ENCODE results near the gene XYLT1. TPM values are rescaled to one million over a fixed set of nuclear protein-coding genes. Genes with fewer than 3 reads are reported as not detected.

XYLT1 gene
- total RNA-seq, 1 donor from 2014 or later, result 0.20 TPM

DNA sequence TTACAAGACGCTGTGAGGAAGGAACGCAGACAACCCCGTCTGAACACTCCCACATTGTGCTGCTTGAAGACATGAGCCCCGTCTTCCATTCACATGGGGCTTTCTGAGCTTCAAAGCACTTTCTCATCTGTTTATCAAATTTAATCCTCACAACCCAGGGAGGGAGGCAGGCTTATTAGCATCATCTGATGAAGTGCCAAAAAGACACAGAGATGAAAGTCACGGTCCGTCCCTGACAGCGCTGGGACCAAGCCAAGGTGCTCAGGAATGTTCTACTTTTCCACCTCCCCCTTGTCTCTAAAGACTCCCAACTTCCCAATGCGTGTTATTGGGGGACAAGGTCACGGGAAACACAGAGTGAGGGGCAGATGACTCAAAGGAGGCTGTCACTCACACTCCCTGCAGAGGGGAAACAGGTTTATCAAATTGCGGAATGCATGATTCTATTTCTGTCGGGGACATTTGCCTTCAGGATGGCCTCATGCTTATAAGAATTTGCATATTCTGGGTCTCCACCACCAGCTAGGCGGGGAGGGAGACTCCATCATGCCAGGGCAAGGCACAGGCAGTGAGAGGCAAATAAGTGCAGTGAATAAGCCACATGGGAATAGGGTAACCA, 10.7 kb downstream of the XYLT1 start:
- DNase-seq (ENCODE audit: low read depth in 2 of 2), result peak in 1 of 2 donors; percentile 31

DNA sequence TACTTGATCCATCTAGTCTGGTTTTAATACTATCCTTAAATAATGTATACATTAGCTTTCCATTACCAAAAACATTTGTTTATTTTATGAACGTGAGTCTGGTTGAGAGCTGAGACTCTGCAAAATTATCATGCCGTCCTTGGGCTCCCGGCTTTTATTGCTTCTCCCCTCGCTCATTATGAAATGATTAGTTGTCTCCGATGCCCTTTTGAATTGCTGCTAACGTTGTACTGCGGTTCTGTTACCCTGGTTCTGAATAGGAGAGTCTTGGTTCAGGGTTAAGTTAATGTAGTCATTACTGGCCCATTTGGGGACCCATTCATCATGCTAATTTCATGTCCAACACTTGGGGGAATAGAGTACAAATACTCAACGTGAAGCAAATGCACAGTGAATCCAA, 12.8 kb downstream of the XYLT1 start:
- no peak for DNase-seq (ENCODE audit: low read depth in 2 of 2)

DNA sequence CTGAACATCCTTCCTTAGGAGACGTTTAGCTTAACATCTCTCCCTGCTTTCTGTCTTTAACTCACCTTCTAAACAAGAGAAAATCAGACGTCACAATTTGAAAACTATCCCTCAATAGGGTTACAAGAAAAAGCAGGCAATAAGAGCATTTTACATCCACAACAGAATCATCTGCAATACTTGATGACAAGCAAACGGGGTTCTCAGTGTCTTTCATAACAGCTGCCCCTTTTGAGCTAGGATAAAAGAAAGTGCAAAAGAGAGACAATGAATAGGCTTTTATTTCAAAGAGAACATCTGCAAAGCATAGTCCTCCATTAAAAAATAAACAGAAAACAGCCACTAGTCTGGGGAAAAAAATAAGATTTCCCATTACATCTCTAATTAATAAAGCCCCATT, 13.2 kb downstream of the XYLT1 start:
- DNase-seq (ENCODE audit: low read depth in 2 of 2), result no peak

DNA sequence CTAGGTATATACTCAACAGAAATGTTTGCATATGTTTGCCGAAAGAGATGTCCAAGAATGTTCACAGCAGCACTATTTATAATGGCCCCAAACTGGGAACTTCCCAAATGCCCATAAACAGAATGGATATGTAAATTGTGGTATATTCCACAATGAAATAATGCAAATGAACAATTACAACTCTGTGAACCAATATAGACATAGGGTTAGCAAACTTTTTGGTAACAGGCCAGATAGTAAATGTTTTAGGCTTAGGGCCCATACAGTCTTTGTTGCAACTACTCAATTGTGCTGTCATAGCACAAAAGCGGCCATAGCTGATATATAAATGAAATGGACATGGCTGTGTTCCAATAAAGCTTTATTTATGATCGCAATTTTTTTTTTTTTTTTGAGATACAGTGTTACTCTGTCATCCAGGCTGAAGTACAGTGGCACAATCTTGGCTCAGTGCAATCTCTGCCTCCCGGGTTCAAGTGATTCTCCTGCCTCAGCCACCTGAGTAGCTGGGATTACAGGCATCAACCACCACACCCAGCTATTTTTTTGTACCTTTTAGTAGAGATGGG, 16.5 kb downstream of the XYLT1 start:
- DNase-seq (ENCODE audit: low read depth in 2 of 2), result no peak

DNA sequence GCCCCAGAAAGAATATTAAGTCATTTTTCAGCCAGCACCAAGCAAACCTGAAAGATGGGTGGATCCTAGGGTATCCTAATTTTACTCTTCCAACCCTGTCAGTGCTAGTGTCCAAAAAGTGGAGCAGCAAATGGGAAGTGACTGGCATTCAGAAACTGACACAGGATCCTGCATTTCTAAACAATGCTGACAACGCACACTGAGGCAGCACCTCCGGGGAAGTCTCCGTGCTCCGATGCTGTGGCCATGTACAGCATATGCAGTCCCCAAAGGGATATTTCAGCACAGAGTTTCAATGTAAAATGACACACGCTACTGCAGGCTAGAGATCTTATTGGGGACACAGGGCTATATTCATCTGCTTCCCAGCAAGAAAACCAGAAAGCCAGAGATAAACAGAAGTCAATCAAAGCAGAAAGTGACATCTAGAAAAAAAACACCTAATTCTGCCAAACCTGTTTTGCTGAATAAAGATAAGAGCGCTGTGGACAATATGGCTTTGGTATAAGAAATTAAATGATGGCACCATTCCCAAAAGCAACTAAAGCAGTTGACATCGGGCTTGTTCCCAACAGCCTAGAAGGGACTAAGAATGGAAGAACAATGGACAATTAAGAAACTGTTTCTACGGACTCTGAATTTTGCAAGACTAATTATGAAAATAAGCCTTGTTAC, 17.3 kb downstream of the XYLT1 start:
- DNase-seq (ENCODE audit: low read depth in 2 of 2), result no peak

DNA sequence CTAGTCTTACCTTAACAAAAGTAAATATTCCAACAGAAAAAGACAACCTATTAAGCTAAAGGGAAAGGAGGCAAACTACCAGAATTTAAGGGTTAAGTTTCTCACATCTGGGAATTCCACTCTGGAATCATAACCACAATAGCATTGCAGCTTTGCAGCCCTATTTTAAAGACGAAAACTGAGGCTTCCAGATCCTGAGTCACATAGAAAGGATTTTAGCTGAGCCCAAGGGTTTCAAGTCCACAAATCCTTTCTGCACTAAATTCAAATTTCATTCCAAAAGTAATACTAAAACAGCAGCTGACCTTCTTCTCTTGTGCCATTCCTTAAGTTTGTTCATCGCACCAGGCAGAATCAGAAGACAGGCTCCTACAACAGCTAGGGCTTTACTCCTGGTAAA, 17.8 kb downstream of the XYLT1 start:
- DNase-seq (ENCODE audit: low read depth in 2 of 2), result no peak

DNA sequence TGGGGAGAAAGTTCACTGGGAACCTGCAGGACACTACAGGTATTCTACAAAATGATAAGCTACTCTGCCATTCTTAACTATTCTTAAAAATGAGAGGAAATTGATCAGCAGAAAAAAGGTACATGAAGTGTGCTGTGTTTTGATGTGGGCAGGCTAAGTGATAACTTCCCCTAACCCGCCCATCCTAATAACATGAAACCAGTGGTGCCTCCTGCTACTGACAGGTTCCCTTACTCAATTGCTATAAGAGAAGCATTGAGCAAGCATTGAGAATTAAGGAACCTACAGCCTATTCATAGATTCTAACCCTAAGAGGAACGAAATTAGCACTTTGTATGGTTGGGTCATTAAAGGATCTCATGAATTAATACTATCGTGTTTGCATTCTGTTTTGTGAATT, 18.9 kb downstream of the XYLT1 start:
- no peak for DNase-seq (ENCODE audit: low read depth in 2 of 2)

DNA sequence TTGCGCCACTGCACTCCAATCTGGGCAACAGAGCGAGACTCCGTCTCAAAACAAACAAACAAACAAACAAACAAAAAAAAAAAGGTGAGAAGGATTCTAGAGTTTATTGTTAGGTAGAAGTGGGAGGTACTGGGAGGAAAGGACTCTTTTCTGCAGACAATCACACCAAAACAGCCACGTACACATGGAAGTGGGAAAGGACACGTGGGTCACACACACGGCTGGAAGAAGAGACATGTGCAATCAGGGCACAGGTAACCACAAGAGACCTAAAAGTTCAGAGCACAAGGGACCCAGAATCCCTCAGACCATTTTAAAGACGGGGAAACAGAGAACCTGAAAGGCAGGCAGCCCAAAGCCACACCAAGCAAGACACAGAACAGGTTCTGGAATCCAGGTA, 20.5 kb downstream of the XYLT1 start:
- no peak for DNase-seq (ENCODE audit: low read depth in 2 of 2)

DNA sequence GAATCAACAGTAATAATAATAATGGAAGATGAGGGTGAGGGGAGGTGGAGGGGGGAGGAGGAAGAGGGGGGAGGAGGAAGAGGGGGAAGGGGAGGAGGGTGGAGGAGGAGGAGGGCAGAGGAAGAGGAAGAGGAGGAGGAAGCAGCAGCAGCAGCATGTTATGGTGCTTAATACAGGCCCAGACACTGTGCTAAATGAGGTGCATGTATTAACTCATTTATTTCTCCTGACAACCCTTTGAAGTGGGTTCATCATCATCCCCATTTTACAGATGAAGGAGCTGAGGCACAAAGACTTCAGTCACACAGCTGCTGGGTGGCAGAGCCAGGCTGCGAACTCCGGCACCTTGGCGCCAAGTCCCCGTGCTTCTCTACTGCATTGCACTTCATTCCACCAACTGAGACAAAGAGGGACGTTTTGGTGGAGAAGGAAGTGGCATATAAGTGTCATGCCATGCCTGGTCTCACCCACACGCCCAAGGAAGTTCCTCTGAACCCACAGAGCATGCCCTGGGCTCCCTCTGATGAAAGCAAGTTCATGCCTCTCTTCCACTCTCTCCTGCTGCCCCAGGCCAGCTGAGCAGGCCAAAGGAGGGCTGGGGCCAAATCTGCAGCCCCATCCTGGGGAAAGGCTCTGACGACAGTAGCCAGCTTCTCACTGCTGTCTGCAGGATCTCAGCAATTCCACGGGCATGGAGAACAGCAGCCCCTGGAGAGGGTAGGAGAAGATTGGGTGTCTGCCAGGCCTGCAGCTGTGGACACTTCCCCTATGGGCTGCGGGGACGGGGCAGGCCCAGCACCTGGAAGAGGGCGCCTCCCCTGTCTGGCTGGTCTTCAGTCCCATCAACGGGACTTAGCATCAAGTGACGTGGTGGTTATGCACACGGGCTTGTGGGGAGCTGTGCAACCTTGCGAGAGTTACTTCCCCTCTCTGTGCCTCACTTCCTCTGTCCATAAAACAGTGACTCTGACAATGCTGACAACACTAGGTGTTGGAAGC, 21.8 kb downstream of the XYLT1 start:
- DNase-seq (ENCODE audit: low read depth in 2 of 2), result no peak

DNA sequence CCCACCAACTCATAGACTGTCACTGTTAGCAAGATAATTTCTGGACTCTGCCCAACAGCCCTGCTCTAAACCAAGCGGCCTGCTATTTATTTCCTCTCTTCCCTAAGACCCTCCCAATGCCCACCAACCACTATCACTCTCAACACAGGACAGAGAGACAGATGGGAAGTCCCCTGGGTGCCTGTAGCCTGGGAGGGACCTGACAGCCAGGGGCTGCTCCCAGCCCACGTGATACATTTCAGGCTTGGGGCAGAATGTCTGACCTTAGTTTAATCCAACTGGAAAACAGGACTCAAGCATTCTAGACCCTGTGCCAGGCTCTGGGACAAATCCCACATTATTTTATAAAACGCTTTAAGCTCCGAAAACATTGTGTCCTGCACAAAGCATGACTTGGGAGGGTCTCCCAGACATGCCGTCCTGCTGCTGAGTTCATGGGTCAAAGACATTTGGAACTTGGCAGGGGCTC, 23.6 kb downstream of the XYLT1 start:
- DNase-seq (ENCODE audit: low read depth in 2 of 2), result no peak

DNA sequence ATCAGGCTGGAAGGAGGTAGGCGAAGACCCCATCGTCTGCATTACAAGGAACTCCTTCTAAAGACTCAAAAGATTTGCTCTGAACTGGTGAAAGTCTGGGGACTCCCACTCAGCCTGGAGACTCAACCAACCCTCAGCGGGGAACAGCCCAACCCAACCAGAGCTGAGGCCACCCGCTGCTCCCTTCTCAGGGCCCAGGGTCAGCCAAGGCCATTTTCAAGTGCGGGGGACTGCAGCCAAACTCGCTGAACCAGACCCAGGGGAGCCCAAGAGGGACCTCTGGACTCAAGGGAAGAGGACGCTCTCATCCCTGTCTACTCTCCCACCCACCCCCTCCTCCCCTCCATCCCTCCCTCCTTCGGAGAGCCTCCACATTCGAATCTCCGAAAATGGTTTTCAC, 24.1 kb downstream of the XYLT1 start:
- no peak for DNase-seq (ENCODE audit: low read depth in 2 of 2)

DNA sequence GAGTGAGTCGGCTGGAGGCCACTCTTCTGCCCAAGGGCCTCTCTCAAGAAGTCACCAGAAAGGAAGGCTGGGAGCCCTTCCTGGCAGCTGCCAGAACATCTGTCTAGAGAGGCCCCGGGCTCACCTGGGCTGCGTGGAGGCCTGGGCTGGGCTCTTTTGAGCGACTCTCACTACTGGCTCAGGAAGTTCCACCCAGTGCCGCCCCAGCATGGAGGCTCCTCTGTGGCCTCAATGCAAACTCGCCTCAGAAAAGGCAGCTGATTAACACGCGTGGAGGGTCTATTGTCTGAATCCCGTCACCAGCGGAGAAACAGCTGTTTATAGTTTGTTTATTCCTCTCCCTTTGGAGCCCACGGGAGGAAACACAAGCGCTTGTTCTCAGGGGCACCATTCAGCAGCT, 25.3 kb downstream of the XYLT1 start:
- no peak for DNase-seq (ENCODE audit: low read depth in 2 of 2)

DNA sequence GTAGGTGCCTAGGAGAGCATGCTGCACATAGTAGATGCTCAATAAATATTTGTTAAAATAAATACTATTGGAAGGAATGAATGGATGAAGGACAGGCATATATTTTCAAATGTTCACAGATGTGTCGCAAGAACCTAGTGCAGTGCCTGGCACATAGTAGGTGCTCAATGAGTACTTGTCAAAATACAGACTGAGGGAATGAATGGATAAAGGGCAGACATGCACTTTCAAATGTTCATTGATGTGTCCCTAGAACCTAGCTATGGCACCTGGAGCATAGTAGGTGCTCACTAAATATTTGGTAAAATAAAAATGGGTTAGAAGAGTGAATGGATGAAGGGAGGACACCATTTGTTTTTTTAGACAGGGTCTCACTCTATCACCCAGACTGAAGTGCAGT, 26.1 kb downstream of the XYLT1 start:
- no peak for DNase-seq (ENCODE audit: low read depth in 2 of 2)

DNA sequence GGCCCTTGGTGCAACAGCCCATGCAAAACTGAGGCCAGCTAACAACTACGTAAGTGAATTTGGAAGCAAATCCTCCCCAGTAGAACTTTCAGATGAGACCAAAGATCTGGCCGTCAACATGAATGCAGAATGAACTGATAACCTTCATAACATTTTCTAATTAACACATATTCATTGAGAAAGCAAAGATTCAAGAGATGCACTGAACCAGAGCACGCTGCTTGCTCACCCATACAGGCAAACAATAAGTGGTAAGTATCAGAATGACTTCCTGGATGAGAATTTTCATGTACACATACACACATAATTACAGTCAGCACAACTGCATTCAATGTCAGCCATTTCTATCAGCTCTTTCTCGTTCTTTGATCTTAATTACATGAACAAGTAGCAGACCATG, 30.6 kb downstream of the XYLT1 start:
- no peak for DNase-seq (ENCODE audit: low read depth in 2 of 2)

DNA sequence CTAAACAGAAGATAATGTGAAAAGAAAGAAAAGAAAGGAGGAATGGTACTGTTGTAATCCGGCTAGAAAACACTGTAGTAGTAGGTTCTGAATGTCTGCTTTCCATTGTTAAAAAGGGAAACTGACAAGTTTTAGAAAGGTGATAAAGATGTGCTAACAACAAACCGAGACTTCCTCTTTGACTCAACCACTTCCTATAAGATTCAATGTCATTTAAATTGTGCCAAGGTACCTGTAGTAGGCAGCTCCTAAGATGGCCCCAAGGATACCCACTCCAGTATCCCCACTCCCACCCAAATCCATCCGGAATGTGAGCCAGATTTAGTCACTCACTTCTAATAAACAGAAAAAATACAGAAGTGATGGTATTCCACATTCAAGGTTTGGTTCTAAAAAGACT, 31.2 kb downstream of the XYLT1 start:
- DNase-seq (ENCODE audit: low read depth in 2 of 2), result no peak

DNA sequence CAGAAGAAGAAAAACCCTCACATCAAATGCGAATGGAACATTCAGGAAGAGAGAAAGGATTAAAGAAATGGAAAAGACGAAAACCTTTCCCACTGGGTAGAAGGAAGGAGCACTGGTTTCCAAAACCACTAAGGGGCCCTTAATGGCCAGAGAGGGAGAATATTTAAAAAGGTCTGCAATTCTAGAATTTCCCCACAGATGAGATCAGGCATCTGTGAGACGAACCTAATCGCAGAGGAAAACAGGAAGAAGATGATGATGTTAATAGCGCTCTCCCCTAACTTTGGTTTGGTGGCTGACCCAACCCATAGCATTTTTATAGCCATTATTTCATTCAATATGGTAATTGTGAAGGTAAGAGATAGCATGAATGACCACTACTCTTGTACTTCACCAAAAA, 32.8 kb downstream of the XYLT1 start:
- no peak for DNase-seq (ENCODE audit: low read depth in 2 of 2)

DNA sequence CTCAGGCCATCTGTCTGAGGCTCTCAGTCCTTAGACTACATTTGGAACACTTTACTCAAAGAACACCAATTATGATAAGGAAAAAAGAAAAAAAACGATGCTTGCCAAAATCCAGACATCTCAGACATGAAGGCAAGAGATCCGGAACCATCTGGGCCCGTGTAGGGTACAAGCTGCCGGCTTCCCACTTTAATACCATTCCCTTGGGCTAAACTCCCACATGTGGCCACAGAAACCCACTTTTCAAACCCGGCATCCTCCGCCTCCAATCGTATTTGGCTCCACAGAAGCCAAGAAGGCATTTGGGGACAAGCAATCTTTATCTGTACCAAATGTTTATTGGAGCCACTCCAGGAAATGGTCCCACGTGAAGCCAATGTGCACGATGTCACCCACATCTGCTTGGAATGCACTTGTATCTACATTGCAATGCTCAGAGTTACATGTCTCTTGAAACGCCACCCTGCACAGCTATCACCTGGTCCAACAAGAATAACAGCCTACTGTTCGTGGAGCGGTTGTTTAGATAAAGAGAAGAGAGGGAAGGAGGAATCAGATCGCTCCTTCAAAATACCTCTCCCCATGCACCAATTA, 33.5 kb downstream of the XYLT1 start:
- no peak for DNase-seq (ENCODE audit: low read depth in 2 of 2)

DNA sequence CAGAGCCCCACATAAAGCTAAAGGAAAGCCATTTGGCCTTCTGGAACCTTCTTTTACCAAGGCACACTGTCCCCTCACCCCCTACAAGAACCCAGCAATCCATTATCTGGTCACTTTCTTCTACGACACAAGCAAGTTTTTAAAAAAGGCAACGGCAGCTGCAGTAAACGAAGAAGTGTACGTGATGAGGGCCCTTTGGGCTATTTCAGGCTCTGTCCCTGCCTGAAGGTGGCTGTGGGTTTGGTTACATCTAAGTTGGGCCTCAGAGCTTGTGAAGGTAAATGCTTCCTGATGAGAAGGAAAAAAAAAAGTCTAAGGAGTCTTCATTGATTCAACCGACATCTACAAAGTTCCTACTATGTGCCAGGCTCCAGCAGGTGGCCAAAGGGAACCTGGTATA, 35.4 kb downstream of the XYLT1 start:
- no peak for DNase-seq (ENCODE audit: low read depth in 2 of 2)

DNA sequence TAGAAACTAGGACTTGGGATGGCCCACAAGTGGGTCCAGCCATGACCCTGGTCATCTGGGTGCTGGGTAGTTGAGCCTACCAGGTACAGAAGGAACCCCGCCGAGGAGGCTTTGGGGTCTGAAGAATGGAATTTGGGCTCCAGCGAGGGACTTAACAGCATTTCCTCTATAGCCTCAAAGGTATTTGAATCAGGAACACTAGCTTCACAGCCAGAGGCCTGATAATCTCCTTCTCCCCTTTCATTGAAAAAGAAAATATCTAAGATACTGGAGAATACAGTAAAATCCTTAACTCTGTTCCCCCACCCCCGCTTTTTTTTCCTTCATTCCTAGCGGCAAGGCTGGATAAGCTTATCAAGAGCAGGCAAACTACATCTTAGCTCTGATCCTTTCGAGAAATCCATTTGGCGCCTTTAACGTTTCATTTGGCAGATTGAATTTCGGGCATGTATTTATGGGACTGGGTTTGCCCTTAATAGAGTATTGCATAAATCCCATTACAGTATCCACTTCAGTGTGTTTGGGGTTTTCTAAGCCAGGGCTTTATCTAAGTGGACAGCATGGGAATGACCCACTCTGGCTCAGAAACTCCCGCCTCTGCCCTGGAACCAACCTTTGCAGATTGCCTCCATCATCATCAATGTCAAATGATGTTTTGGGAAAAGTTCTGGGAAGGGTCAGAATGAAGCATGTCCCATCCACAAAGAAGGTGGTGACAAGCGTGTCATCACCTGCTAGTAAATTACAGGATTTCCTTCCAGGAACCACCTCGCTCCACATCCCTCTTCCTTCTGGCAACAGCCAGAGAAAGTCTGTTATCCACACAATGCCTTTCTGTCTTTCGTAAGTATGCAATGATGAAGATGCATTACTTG, 36.9 kb downstream of the XYLT1 start:
- no peak for DNase-seq (ENCODE audit: low read depth in 2 of 2)

DNA sequence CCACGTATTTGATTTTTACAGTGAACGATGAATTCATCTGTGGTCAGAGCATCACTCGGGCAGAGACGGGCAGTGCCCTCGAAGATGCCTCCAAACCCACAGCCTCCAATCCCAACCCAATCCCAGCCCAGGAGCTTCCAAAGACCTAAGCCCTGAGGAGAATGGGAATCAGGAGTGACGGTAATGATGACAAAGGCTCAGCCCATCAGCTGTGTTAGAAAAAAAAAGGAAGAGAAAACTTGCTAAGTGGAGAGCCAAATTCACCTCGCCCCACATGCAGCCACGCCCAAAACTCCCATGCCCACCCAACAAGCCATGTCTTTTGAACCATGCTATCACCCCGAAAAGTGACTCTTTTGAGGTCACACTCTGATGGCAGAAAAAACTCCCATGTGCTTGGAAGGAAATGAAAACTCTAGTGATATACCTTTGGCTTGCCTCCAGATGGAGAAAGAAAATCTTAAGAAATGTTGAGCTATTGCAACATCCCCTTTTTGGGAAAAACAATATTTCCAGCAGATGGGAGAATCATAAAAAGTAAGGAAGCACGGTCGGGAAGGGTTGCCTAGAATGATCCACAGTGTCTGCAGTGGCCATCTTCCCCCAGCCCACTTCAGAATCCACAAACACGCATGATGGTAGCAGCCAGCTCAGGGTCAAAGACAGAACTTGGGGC, 37.7 kb downstream of the XYLT1 start:
- DNase-seq (ENCODE audit: low read depth in 2 of 2), result no peak

Measured in lung microvascular endothelial cell (primary cell).